CD4-positive, alpha-beta T cell (primary cell): Measurements from ENCODE around the gene TMEM63C. TPM values are rescaled to one million over a fixed set of nuclear protein-coding genes. Genes with fewer than 3 reads are reported as not detected.

ENCODE experiments used
- ATAC-seq: fragments of 200-7000 bp; cut with Tn5 transposase; one replicate; pipeline ENCODE4 v1.10.0; 2022; ENCODE audit warnings: mild to moderate bottlenecking; ENCODE audit not compliant: poor library complexity
- CTCF ChIA-PET: fragments of 350-600 bp; sonication (Branson Sonifier 250); formaldehyde crosslinking; loops from one replicate; lab custom pipeline; 2021; ENCODE audit warnings: antibody characterized with exemption, inconsistent platforms; lab: Charles Lee
- POLR2A ChIA-PET: fragments of 350-600 bp; sonication (Branson Sonifier 250); formaldehyde crosslinking; loops from one replicate; lab custom pipeline; 2021; ENCODE audit warnings: antibody characterized with exemption, inconsistent platforms; lab: Charles Lee
- DNase-seq, 14 experiments: peaks; one replicate each; pipeline ENCODE4 v3.0.0-alpha.2; 2013 to 2020; ENCODE audit warnings: mixed read lengths in 2 of 14
- H3K27ac ChIP-seq, 2 donors: one replicate each; pipeline versions ENCODE4 v1.5.1 to v1.7.0; 2013; ENCODE audit warnings: low read length in 2 of 2, low read depth in 1 of 2, mild to moderate bottlenecking in 1 of 2
- H3K27me3 ChIP-seq, 2 experiments: 1 replicate in 1 of 2; 2 replicates in 1 of 2; pipeline versions ENCODE4 v1.6.1 to v1.7.0; 2013; ENCODE audit warnings: low read length in 2 of 2, control low read depth in 1 of 2, mild to moderate bottlenecking in 1 of 2, moderate library complexity in 1 of 2; ENCODE audit not compliant: insufficient read depth in 2 of 2, control insufficient read depth in 1 of 2
- H3K36me3 ChIP-seq: one replicate; pipeline ENCODE4 v1.6.1; 2013; ENCODE audit warnings: low read length, control low read depth; ENCODE audit not compliant: insufficient read depth
- H3K4me1 ChIP-seq: one replicate; pipeline ENCODE4 v1.6.1; 2013; ENCODE audit warnings: low read length, control low read depth; ENCODE audit not compliant: insufficient read depth
- H3K4me3 ChIP-seq: one replicate; pipeline ENCODE4 v1.5.1; 2013; ENCODE audit warnings: mild to moderate bottlenecking, low read length, moderate library complexity
- H3K9me3 ChIP-seq, 2 experiments: 1 replicate in 1 of 2; 2 replicates in 1 of 2; pipeline versions ENCODE4 v1.6.1 to v1.7.0; 2013; ENCODE audit warnings: low read length in 2 of 2, mild to moderate bottlenecking in 2 of 2, control low read depth in 1 of 2, moderate library complexity in 1 of 2; ENCODE audit not compliant: control insufficient read depth in 1 of 2, insufficient read depth in 1 of 2
- H3K27ac Mint-ChIP-seq: one replicate; pipeline ENCODE4 v1.8.0; 2020; ENCODE audit warnings: mixed read lengths
- H3K27me3 Mint-ChIP-seq: one replicate; pipeline ENCODE4 v1.8.0; 2021; ENCODE audit warnings: mixed read lengths
- H3K36me3 Mint-ChIP-seq: one replicate; pipeline ENCODE4 v1.8.0; 2021; ENCODE audit warnings: low read depth, mixed read lengths
- H3K4me1 Mint-ChIP-seq: one replicate; pipeline ENCODE4 v1.8.0; 2021; ENCODE audit warnings: low read depth, mixed read lengths
- H3K4me3 Mint-ChIP-seq: one replicate; pipeline ENCODE4 v1.8.0; 2020; ENCODE audit warnings: mild to moderate bottlenecking, mixed read lengths
- H3K9me3 Mint-ChIP-seq: one replicate; pipeline ENCODE4 v1.8.0; 2020; ENCODE audit warnings: mixed read lengths
- CTCF ChIP-seq: fragments of 200-600 bp; IDR thresholded peaks from one replicate; pipeline ENCODE4 v1.8.0; 2022; ENCODE audit warnings: antibody characterized with exemption, mild to moderate bottlenecking
- intact Hi-C, 2 experiments: fragments of 100-400 bp; cut with DNase I in 1 of 2; cut with micrococcal nuclease in 1 of 2; formaldehyde crosslinking; loops; one replicate each; pipeline versions ENCODE4 v1.15.1 to v1.9.0; 2023 to 2025; cut with DNase I, micrococcal nuclease
- total RNA-seq, 174 experiments: library from RNA in 2 of 174; stranded (reverse) in 2 of 174; gene quantifications; one replicate each; pipeline ENCODE4 v1.2.3 and lab custom pipeline; 2021 to 2026

TMEM63C gene
- total RNA-seq, 2 experiments from 2014 or later = 0.58 to 0.89 TPM

DNA sequence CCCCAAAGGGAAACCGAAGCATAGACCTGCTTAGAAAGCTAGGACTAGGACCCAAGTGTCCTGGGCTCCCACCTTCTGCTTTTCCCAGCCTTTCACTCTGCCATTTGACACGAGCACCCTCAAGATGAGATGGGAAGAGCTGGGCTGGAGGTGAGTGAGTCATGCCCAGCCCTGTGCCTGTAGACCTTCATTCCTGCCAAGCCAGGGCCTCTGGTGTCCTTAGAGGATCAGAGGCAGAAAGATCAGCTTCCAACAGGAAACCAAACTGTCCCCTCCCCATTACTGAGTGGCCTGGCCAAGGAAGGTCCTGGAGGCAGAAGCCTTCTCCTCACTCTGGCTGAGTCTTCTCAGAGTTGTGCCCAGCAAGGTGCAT is 3.5 kb downstream of the TMEM63C start:
- POLR2A ChIA-PET = no interaction called here
- ATAC-seq = no peak

GRCh38 chr14:77186911-77187648 is 5.5 kb downstream of the TMEM63C start:
- Histone ChIP-seq H3K9me3 (peaks cover 0 to 5% of the 10 kb centered on the region in 2 experiments), H3K4me1 (peaks cover 14% of the 10 kb centered on the region), H3K36me3 (no peaks in the 10 kb centered on the region), H3K27ac (no peak overlapping the region), H3K27me3 (peaks cover 2 to 14% of the 10 kb centered on the region in 2 experiments), H3K4me3 (no peak overlapping the region)
- Mint-ChIP-seq H3K4me1 (peaks cover 9% of the 10 kb centered on the region), H3K27ac (no peak overlapping the region), H3K27me3 (peaks cover 52% of the 10 kb centered on the region), H3K36me3 (no peaks in the 10 kb centered on the region), H3K9me3 (no peaks in the 10 kb centered on the region), H3K4me3 (no peak overlapping the region)
- intact Hi-C loops = no loop called here
- ATAC-seq (no peak), DNase-seq (no peak)
- no peak for TF ChIP-seq CTCF
- ChIA-PET CTCF (no interaction called here), POLR2A (no interaction called here)

More for the DNA sequence above, 3.5 kb downstream of the TMEM63C start:
- Mint-ChIP-seq H3K36me3 (no peaks in the 10 kb centered on the region), H3K4me1 (peaks cover 18% of the 10 kb centered on the region), H3K27me3 (peaks cover 59% of the 10 kb centered on the region), H3K9me3 (no peaks in the 10 kb centered on the region), H3K27ac (no peak overlapping the region), H3K4me3 (no peak overlapping the region)
- peaks cover 0 to 12% of the 10 kb centered on the region in 2 experiments for H3K9me3 ChIP-seq
- H3K4me3 ChIP-seq = no peak overlapping the region
- H3K4me1 ChIP-seq = peaks cover 26% of the 10 kb centered on the region
- CTCF ChIA-PET = no interaction called here
- intact Hi-C loops = no loop called here
- no peak overlapping the region for H3K27ac ChIP-seq
- DNase-seq = no peak
- TF ChIP-seq CTCF = no peak
- peaks cover 2 to 21% of the 10 kb centered on the region in 2 experiments for H3K27me3 ChIP-seq
- no peaks in the 10 kb centered on the region for H3K36me3 ChIP-seq

DNA sequence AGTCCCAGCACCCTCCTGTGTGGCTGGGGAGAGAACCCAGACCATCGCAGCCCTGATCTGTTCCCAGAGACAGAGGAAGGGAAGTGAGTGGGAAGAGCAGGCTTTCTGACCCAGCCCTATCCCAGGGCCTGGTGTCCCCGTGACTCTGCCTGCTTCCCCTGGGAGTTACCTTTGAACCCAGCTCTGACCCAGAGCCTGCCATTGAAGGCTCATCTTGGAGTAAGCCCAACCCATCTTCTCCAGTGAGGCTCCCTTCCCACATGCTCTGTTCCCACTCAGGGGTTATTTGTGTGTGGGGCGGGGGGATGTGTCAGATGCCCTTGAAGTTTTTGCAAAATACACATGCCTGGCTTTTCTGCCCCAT is 6.0 kb downstream of the TMEM63C start:
- H3K27ac Mint-ChIP-seq = no peak overlapping the region
- H3K36me3 ChIP-seq = no peaks in the 10 kb centered on the region
- H3K9me3 ChIP-seq = peaks cover 0 to 5% of the 10 kb centered on the region in 2 experiments
- no peak overlapping the region for H3K4me3 Mint-ChIP-seq
- TF ChIP-seq CTCF = no peak
- ATAC-seq = no peak
- H3K4me1 Mint-ChIP-seq = peaks cover 3% of the 10 kb centered on the region
- H3K4me1 ChIP-seq = peaks cover 8% of the 10 kb centered on the region
- H3K27me3 Mint-ChIP-seq = peaks cover 48% of the 10 kb centered on the region
- H3K36me3 Mint-ChIP-seq = no peaks in the 10 kb centered on the region
- CTCF ChIA-PET = no interaction called here
- H3K9me3 Mint-ChIP-seq = no peaks in the 10 kb centered on the region
- intact Hi-C loops = no loop called here
- no peak overlapping the region for H3K4me3 ChIP-seq
- no peak for DNase-seq
- H3K27me3 ChIP-seq = peaks cover 2 to 12% of the 10 kb centered on the region in 2 experiments
- POLR2A ChIA-PET = no interaction called here
- H3K27ac ChIP-seq = no peak overlapping the region
